IMR-90 (cell line): ENCODE data around the gene KCNQ1.

Experiments
- CHD1 ChIP-seq: IDR thresholded peaks from 2 replicates; pipeline ENCODE4 v1.6.1; 2012; ENCODE audit warnings: low read depth, low read length, improper control_type of control experiment
- CTCF ChIP-seq: conservative IDR thresholded peaks from 2 replicates; pipeline ENCODE4 v1.5.1; 2012; ENCODE audit warnings: mild to moderate bottlenecking, low read depth, low read length, improper control_type of control experiment
- ELK1 ChIP-seq: fragments of 150-350 bp; IDR thresholded peaks from 2 replicates; pipeline ENCODE4 v1.6.1; 2016; ENCODE audit warnings: low read depth, mild to moderate bottlenecking, low read length, moderate library complexity, borderline replicate concordance
- POLR2A ChIP-seq: IDR thresholded peaks from 2 replicates; pipeline ENCODE4 v1.6.1; 2012; ENCODE audit warnings: mild to moderate bottlenecking, low read depth, low read length
- RAD21 ChIP-seq: IDR thresholded peaks from 2 replicates; pipeline ENCODE4 v1.6.1; 2012; ENCODE audit warnings: low read length, improper control_type of control experiment
- USF2 ChIP-seq: fragments of 150-350 bp; IDR thresholded peaks from 2 replicates; pipeline ENCODE4 v1.6.1; 2017; ENCODE audit warnings: mild to moderate bottlenecking, antibody characterized with exemption, low read length, low read depth

- TF ChIP-seq RAD21 (no peak), CTCF (no peak), POLR2A (no peak), USF2 (no peak), ELK1 (no peak), CHD1 (no peak)
These were observed 137.6 kb downstream of the KCNQ1 start for GRCh38 chr11:2582351-2582945.
